ENCODE measurements around the gene MBNL2. TPM values are rescaled to one million over a fixed set of nuclear protein-coding genes. Genes with fewer than 3 reads are reported as not detected.

Gene MBNL2
- total RNA-seq, 4 donors from 2014 or later = 92.8 to 132 (median 101) TPM

GRCh38 chr13:97354808-97355207 is 132.7 kb downstream of the MBNL2 start:
- 85% methylated on average over 5 of the region's 5 CpGs for WGBS
- intact Hi-C loops (cut with DNase I) = no loop called here

DNA sequence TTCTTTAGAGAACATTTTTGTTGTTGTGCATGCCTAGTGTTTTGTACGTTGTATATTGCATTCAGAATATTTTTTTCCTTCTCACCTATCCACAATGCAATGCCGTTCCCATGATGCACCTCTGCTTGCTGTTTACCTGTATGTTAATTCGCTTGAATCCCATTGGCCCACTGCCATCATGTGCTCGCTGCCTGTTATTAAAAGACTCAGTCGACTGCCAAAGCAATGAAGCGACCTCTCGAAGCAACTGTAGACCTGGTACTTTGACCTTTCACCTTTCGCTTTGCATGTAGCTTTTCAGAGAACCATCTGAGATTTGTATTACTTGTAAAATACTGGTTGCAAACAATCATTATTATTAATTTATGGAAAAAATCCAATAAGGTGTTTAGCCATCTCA is 134.5 kb downstream of the MBNL2 start:
- Histone ChIP-seq H3K4me1 (peaks cover 22 to 69% (median 55%) of the 10 kb centered on the region in 4 donors), H3K27me3 (no peaks in the 10 kb centered on the region), H3K4me3 (no peak overlapping the region), H3K9me3 (no peaks in the 10 kb centered on the region), H3K27ac (replicated peaks in 1 of 4) (no peak overlapping the region), H3K36me3 (peaks cover 5 to 36% (median 22%) of the 10 kb centered on the region in 4 donors)
- no peak for DNase-seq (ENCODE audit: extremely low spot score)
- intact Hi-C loops (cut with DNase I) = no loop called here
- WGBS = 97% methylated on average over 8 of the region's 8 CpGs
- no peak for TF ChIP-seq POLR2AphosphoS5 (IDR thresholded peaks at IDR 0.05)
- no peak for TF ChIP-seq EP300 (IDR thresholded peaks at IDR 0.05)
- no peak for TF ChIP-seq POLR2A (IDR thresholded peaks at IDR 0.05; ENCODE audit: low read depth)
- TF ChIP-seq CTCF (IDR thresholded peaks at IDR 0.05) = no peak

More at GRCh38 chr13:97354808-97355207, 132.7 kb downstream of the MBNL2 start:
- Histone ChIP-seq H3K36me3 (peaks cover 7 to 40% (median 19%) of the 10 kb centered on the region in 4 donors), H3K27me3 (no peaks in the 10 kb centered on the region), H3K9me3 (peaks cover 0 to 7% (median 5%) of the 10 kb centered on the region in 4 donors), H3K27ac (replicated peaks in 1 of 4) (no peak overlapping the region), H3K4me1 (peaks cover 22 to 61% (median 54%) of the 10 kb centered on the region in 4 donors), H3K4me3 (no peak overlapping the region)
- DNase-seq (ENCODE audit: extremely low spot score) = no peak
- TF ChIP-seq POLR2AphosphoS5 (IDR thresholded peaks at IDR 0.05) (no peak), CTCF (IDR thresholded peaks at IDR 0.05) (no peak), POLR2A (IDR thresholded peaks at IDR 0.05; ENCODE audit: low read depth) (no peak), EP300 (IDR thresholded peaks at IDR 0.05) (no peak)

- Histone ChIP-seq H3K4me1 (peaks cover 20 to 57% (median 43%) of the 10 kb centered on the region in 4 donors), H3K4me3 (no peak overlapping the region), H3K27me3 (no peaks in the 10 kb centered on the region), H3K36me3 (peaks cover 5 to 46% (median 30%) of the 10 kb centered on the region in 4 donors), H3K9me3 (no peaks in the 10 kb centered on the region), H3K27ac (replicated peaks in 1 of 4) (peak overlapping the region in 3 of 4 donors; percentile 51 to 64 (median 53))
- TF ChIP-seq EP300 (IDR thresholded peaks at IDR 0.05) (no peak), POLR2AphosphoS5 (IDR thresholded peaks at IDR 0.05) (peak; percentile 63), CTCF (IDR thresholded peaks at IDR 0.05) (peak; percentile 85 to 91 (median 89)), POLR2A (IDR thresholded peaks at IDR 0.05; ENCODE audit: low read depth) (no peak)
- DNase-seq (ENCODE audit: extremely low spot score) = no peak
- WGBS = 34% methylated on average over 8 of the region's 8 CpGs
- intact Hi-C loops (cut with DNase I) = loop anchor here (2.0 to 5.0 kb wide), 2 partner anchors 249 to 337 kb away; no protein-coding TSS in a partner anchor
These were observed 137.3 kb downstream of the MBNL2 start for GRCh38 chr13:97359181-97360057.

GRCh38 chr13:97360610-97361009 is 138.5 kb downstream of the MBNL2 start:
- H3K27ac ChIP-seq (replicated peaks in 1 of 4) = no peak overlapping the region
- 62% methylated on average over 4 of the region's 4 CpGs for WGBS
- peaks cover 13 to 55% (median 35%) of the 10 kb centered on the region in 4 donors for H3K4me1 ChIP-seq
- H3K36me3 ChIP-seq = peaks cover 5 to 53% (median 36%) of the 10 kb centered on the region in 4 donors
- TF ChIP-seq CTCF (IDR thresholded peaks at IDR 0.05) (no peak), POLR2A (IDR thresholded peaks at IDR 0.05; ENCODE audit: low read depth) (no peak), EP300 (IDR thresholded peaks at IDR 0.05) (no peak), POLR2AphosphoS5 (IDR thresholded peaks at IDR 0.05) (no peak)
- no peaks in the 10 kb centered on the region for H3K27me3 ChIP-seq
- intact Hi-C loops (cut with DNase I) = loop anchor here (5.0 kb wide), 1 partner anchor 338 kb away; no protein-coding TSS in a partner anchor
- no peaks in the 10 kb centered on the region for H3K9me3 ChIP-seq
- H3K4me3 ChIP-seq = no peak overlapping the region
- DNase-seq (ENCODE audit: extremely low spot score) = no peak
